Tibial artery (tissue), 4 donors: ENCODE results near the gene FBXO27.

Experiments used
- DNase-seq, 2 donors: peaks; one replicate each; pipeline ENCODE4 v3.0.0-alpha.2; 2019
- H3K27ac ChIP-seq, 2 donors: fragments of 200-600 bp; sonication (generic) in 1 of 2; 1 replicate in 1 of 2; 2 replicates in 1 of 2; pipeline ENCODE4 v1.5.1; 2018 to 2019; ENCODE audit warnings: mild to moderate bottlenecking in 1 of 2
- H3K27me3 ChIP-seq, 2 donors: fragments of 200-600 bp; sonication (generic) in 1 of 2; one replicate each; pipeline versions ENCODE4 v1.5.1 to v1.6.0; 2016 to 2019
- H3K36me3 ChIP-seq, 3 donors: fragments of 200-600 bp; sonication (generic) in 2 of 3; one replicate each; pipeline ENCODE4 v1.5.1; 2016 to 2019; ENCODE audit warnings: mild to moderate bottlenecking in 2 of 3
- H3K4me1 ChIP-seq, 4 donors: fragments of 200-600 bp; sonication (generic) in 2 of 4; 1 replicate in 3 of 4; 2 replicates in 1 of 4; pipeline ENCODE4 v1.5.1; 2016 to 2019
- H3K4me3 ChIP-seq, 2 donors: fragments of 200-600 bp; sonication (generic) in 1 of 2; 1 replicate in 1 of 2; 2 replicates in 1 of 2; pipeline ENCODE4 v1.5.1; 2018 to 2019; ENCODE audit warnings: mild to moderate bottlenecking in 2 of 2
- H3K9me3 ChIP-seq, 3 donors: fragments of 200-600 bp; sonication (generic) in 1 of 3; one replicate each; pipeline ENCODE4 v1.5.1; 2016 to 2019
- CTCF ChIP-seq, 2 experiments: fragments of 200-600 bp in 1 of 2; fragments of 450-650 bp in 1 of 2; IDR thresholded peaks; one replicate each; pipeline ENCODE4 v1.5.1; 2017 to 2019; ENCODE audit warnings: antibody characterized with exemption in 2 of 2, mild to moderate bottlenecking in 1 of 2, moderate library complexity in 1 of 2
- intact Hi-C: fragments of 100-400 bp; cut with DNase I; formaldehyde crosslinking; loops from one replicate; pipeline ENCODE4 v1.15.0; 2023; ENCODE audit warnings: low total_unique reads

The FBXO27 gene

GRCh38 chr19:38975861-38976271, 56.5 kb downstream of the FBXO27 start:
- H3K4me1 ChIP-seq = peaks cover 0 to 24% (median 14%) of the 10 kb centered on the region in 4 donors
- TF ChIP-seq CTCF (IDR thresholded peaks at IDR 0.05) = no peak
- no peaks in the 10 kb centered on the region for H3K36me3 ChIP-seq
- peak overlapping the region; percentile 61 to 70 for H3K4me3 ChIP-seq
- no peaks in the 10 kb centered on the region for H3K9me3 ChIP-seq
- peak overlapping the region; percentile 93 to 95 for H3K27ac ChIP-seq
- H3K27me3 ChIP-seq = no peaks in the 10 kb centered on the region
- no peak for DNase-seq
- intact Hi-C loops = loop anchor here (10.0 kb wide), 1 partner anchor 349 kb away; the partner anchor contains the start of gene LRFN1

DNA sequence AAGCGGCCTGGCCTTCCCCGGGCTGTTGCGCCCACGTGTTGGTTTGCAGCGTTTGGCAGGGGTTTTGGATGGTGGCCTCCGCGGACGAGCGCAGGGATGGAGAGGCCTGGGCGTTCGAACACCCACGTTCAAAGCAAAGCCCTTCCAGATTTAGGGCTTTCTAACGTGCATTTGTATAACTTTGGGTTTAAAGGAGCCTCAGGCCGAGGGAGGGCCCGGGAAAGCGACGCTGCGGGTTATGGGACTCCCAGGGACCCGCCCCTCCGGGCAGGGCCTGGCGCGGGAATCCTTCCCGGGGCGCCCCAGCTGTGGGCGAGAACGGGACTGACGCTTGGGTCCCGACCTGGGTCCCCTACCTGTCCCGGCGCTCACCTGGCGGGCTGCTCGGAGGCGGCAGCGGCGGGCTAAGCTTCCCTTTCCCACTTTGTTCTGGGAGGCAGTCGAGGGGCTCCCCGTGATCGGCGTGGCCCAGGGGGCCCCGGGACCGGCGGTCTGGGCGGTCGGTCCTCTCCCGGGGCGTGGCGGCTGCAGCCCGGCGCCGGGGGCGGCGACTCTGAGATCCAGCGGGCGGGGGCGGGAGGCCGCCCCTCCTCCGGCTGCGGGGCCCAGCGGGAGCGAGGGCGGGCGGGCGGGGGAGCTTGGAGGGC, 57.0 kb downstream of the FBXO27 start, which contains the start of gene FBXO17:
FBXO17 (minus strand) TSS at position 529 of the 647 bp plus-strand sequence. CDS start 25,423 bp downstream, outside the sequence.
- no peaks in the 10 kb centered on the region for H3K27me3 ChIP-seq
- peak; percentile 52 to 81 for DNase-seq

GRCh38 chr19:38974624-38975213, 57.6 kb downstream of the FBXO27 start:
- H3K4me3 ChIP-seq = peak overlapping the region; percentile 61 to 70
- H3K27ac ChIP-seq = peak overlapping the region; percentile 93 to 95
- H3K9me3 ChIP-seq = no peaks in the 10 kb centered on the region
- no peak for DNase-seq
- no peaks in the 10 kb centered on the region for H3K36me3 ChIP-seq
- H3K4me1 ChIP-seq = peaks cover 0 to 24% (median 14%) of the 10 kb centered on the region in 4 donors
- TF ChIP-seq CTCF (IDR thresholded peaks at IDR 0.05) = no peak
- intact Hi-C loops = loop anchor here (10.0 kb wide), 1 partner anchor 350 kb away; the partner anchor contains the start of gene LRFN1
- no peaks in the 10 kb centered on the region for H3K27me3 ChIP-seq

More for the DNA sequence above, 57.0 kb downstream of the FBXO27 start, which contains the start of gene FBXO17:
- peak in 1 of 2 experiments; percentile 6 for TF ChIP-seq CTCF (IDR thresholded peaks at IDR 0.05)
- Histone ChIP-seq H3K4me3 (peak within 1 kb of the TSS; percentile 61 to 70), H3K27ac (peak within 1 kb of the TSS; percentile 93 to 95), H3K4me1 (peaks cover 0 to 24% (median 14%) of the 10 kb centered on the region in 4 donors), H3K36me3 (no peaks in the 10 kb centered on the region), H3K9me3 (no peaks in the 10 kb centered on the region)
- intact Hi-C loops = loop anchor here (10.0 kb wide), 1 partner anchor 349 kb away; the partner anchor contains the start of gene LRFN1
